ENCODE measurements around the gene GLYR1. TPM values are rescaled to one million over a fixed set of nuclear protein-coding genes. Genes with fewer than 3 reads are reported as not detected.

The GLYR1 gene
- total RNA-seq, 4 donors from 2014 or later, result 36.8 to 52.6 (median 51.3) TPM

GRCh38 chr16:4825196-4825595, 21.9 kb downstream of the GLYR1 start:
- 91 to 92% methylated on average over 8 of the region's 8 CpGs for WGBS, 2 donors
- TF ChIP-seq POLR2A (IDR thresholded peaks at IDR 0.05) (no peak), CTCF (IDR thresholded peaks at IDR 0.05) (no peak)
- intact Hi-C loops (cut with DNase I; ENCODE audit: low total_unique reads), result no loop called here
- no peak overlapping the region for H3K4me3 ChIP-seq (ENCODE audit: low read depth, poor library complexity, severe bottlenecking)
- DNase-seq (ENCODE audit: low spot score in 2 of 2), result no peak

GRCh38 chr16:4820652-4821051, 26.4 kb downstream of the GLYR1 start:
- intact Hi-C loops (cut with DNase I; ENCODE audit: low total_unique reads), result no loop called here
- no peak overlapping the region for H3K4me3 ChIP-seq (ENCODE audit: low read depth, poor library complexity, severe bottlenecking)
- WGBS, 2 donors, result 56 to 63% methylated on average over 6 of the region's 6 CpGs
- TF ChIP-seq POLR2A (IDR thresholded peaks at IDR 0.05) (no peak), CTCF (IDR thresholded peaks at IDR 0.05) (no peak)
- DNase-seq (ENCODE audit: low spot score in 2 of 2), result no peak

GRCh38 chr16:4814542-4815173, 32.4 kb downstream of the GLYR1 start:
- TF ChIP-seq POLR2A (IDR thresholded peaks at IDR 0.05) (no peak), CTCF (IDR thresholded peaks at IDR 0.05) (no peak)
- 89 to 91% methylated on average over 16 of the region's 16 CpGs for WGBS, 2 donors
- H3K4me3 ChIP-seq (ENCODE audit: low read depth, poor library complexity, severe bottlenecking), result no peak overlapping the region
- DNase-seq (ENCODE audit: low spot score in 2 of 2), result no peak
- intact Hi-C loops (cut with DNase I; ENCODE audit: low total_unique reads), result no loop called here

- no peak for TF ChIP-seq CTCF (IDR thresholded peaks at IDR 0.05)
- no peak for TF ChIP-seq POLR2A (IDR thresholded peaks at IDR 0.05)
- no peak for DNase-seq (ENCODE audit: low spot score in 2 of 2)
- intact Hi-C loops (cut with DNase I; ENCODE audit: low total_unique reads), result no loop called here
- no peak overlapping the region for H3K4me3 ChIP-seq (ENCODE audit: low read depth, poor library complexity, severe bottlenecking)
Measured at GRCh38 chr16:4814046-4814445, 33.0 kb downstream of the GLYR1 start.

GRCh38 chr16:4813251-4814003, 33.7 kb downstream of the GLYR1 start:
- WGBS, 2 donors, result 94 to 95% methylated on average over 12 to 14 of the region's 16 CpGs
- TF ChIP-seq CTCF (IDR thresholded peaks at IDR 0.05) (no peak), POLR2A (IDR thresholded peaks at IDR 0.05) (no peak)
- H3K4me3 ChIP-seq (ENCODE audit: low read depth, poor library complexity, severe bottlenecking), result no peak overlapping the region
- no peak for DNase-seq (ENCODE audit: low spot score in 2 of 2)
- intact Hi-C loops (cut with DNase I; ENCODE audit: low total_unique reads), result no loop called here

Data from lower leg skin (tissue), 4 donors.